KOPT-K1 (cell line): ENCODE data around the gene KRTAP4-16.
"Not testable (repeated sequence)": the region's sequence is repeated elsewhere in the genome, so short reads cannot be mapped to it uniquely, and the experiment has no call there.

Experiments used
- H3K27ac ChIP-seq: fragments of 200-600 bp; sonication (generic); 2 replicates; pipeline ENCODE4 v1.5.1; 2016; ENCODE audit warnings: antibody characterized with exemption, mild to moderate bottlenecking, low read depth, low read length; ENCODE audit not compliant: poor library complexity, severe bottlenecking
- H3K36me3 ChIP-seq: fragments of 200-600 bp; sonication (generic); 2 replicates; pipeline ENCODE4 v1.5.1; 2017; ENCODE audit warnings: antibody characterized with exemption, mild to moderate bottlenecking, low read length, moderate library complexity; ENCODE audit not compliant: insufficient read depth
- H3K9me3 ChIP-seq: fragments of 200-600 bp; sonication (generic); 2 replicates; pipeline ENCODE4 v1.5.1; 2017; ENCODE audit warnings: antibody characterized with exemption, low read length, mild to moderate bottlenecking; ENCODE audit not compliant: insufficient read depth, poor library complexity, severe bottlenecking

The KRTAP4-16 gene

GRCh38 chr17:41101586-41102259, at the start of gene KRTAP4-16:
KRTAP4-16 (minus strand) TSS chr17:41102209; CDS start chr17:41102209, 0 bp downstream.
- Histone ChIP-seq H3K27ac (no peak within 1 kb of the TSS), H3K9me3 (no peaks in the 10 kb centered on the region), H3K36me3 (no peaks in the 10 kb centered on the region)

- Histone ChIP-seq H3K9me3 (no peaks in the 10 kb centered on the region), H3K27ac (no peak overlapping the region), H3K36me3 (no peaks in the 10 kb centered on the region)
Measured at GRCh38 chr17:41151525-41151924, 49.5 kb upstream of the KRTAP4-16 start.

GRCh38 chr17:41150026-41150425, 48.0 kb upstream of the KRTAP4-16 start:
- no peaks in the 10 kb centered on the region for H3K9me3 ChIP-seq
- H3K27ac ChIP-seq, result no peak overlapping the region
- no peaks in the 10 kb centered on the region for H3K36me3 ChIP-seq

GRCh38 chr17:41149652-41149985, 47.6 kb upstream of the KRTAP4-16 start, which contains the start of gene KRTAP4-5:
KRTAP4-5 (minus strand) TSS chr17:41149825; CDS start chr17:41149767, 58 bp downstream.
- no peaks in the 10 kb centered on the region for H3K36me3 ChIP-seq
- H3K9me3 ChIP-seq, result no peaks in the 10 kb centered on the region
- no peak within 1 kb of the TSS for H3K27ac ChIP-seq

- H3K27ac ChIP-seq, H3K36me3 ChIP-seq, H3K9me3 ChIP-seq: not testable (repeated sequence)
Measured at GRCh38 chr17:41148971-41149651, 47.1 kb upstream of the KRTAP4-16 start.

GRCh38 chr17:41147531-41148204, 45.7 kb upstream of the KRTAP4-16 start:
- Histone ChIP-seq H3K9me3 (peaks cover 14% of the 10 kb centered on the region), H3K27ac (no peak overlapping the region), H3K36me3 (no peaks in the 10 kb centered on the region)

- H3K27ac ChIP-seq, result no peak overlapping the region
- H3K9me3 ChIP-seq, result peaks cover 27% of the 10 kb centered on the region
- H3K36me3 ChIP-seq, result no peaks in the 10 kb centered on the region
Measured at GRCh38 chr17:41145261-41145660, 43.3 kb upstream of the KRTAP4-16 start.

GRCh38 chr17:41144846-41145245, 42.8 kb upstream of the KRTAP4-16 start:
- Histone ChIP-seq H3K9me3 (peaks cover 31% of the 10 kb centered on the region), H3K36me3 (no peaks in the 10 kb centered on the region), H3K27ac (no peak overlapping the region)

- no peak overlapping the region for H3K27ac ChIP-seq
- peaks cover 34% of the 10 kb centered on the region for H3K9me3 ChIP-seq
- no peaks in the 10 kb centered on the region for H3K36me3 ChIP-seq
Measured at GRCh38 chr17:41141361-41141760, 39.4 kb upstream of the KRTAP4-16 start.

GRCh38 chr17:41140360-41141131, 38.5 kb upstream of the KRTAP4-16 start, which contains the start of gene KRTAP4-6:
KRTAP4-6 (minus strand) TSS chr17:41140544; CDS start chr17:41140487, 57 bp downstream.
- Histone ChIP-seq H3K36me3 (no peaks in the 10 kb centered on the region), H3K9me3 (peaks cover 34% of the 10 kb centered on the region), H3K27ac (no peak within 1 kb of the TSS)

GRCh38 chr17:41139865-41140264, 37.9 kb upstream of the KRTAP4-16 start:
- not testable (repeated sequence) for H3K36me3 ChIP-seq, H3K27ac ChIP-seq
- H3K9me3 ChIP-seq, result peaks cover 34% of the 10 kb centered on the region

- Histone ChIP-seq H3K27ac (no peak overlapping the region), H3K36me3 (no peaks in the 10 kb centered on the region)
Measured at GRCh38 chr17:41133880-41134735, 32.1 kb upstream of the KRTAP4-16 start.

GRCh38 chr17:41131979-41132378, 30.0 kb upstream of the KRTAP4-16 start:
- Histone ChIP-seq H3K9me3 (no peaks in the 10 kb centered on the region), H3K27ac (no peak overlapping the region), H3K36me3 (no peaks in the 10 kb centered on the region)

More at GRCh38 chr17:41133880-41134735, 32.1 kb upstream of the KRTAP4-16 start:
- no peaks in the 10 kb centered on the region for H3K9me3 ChIP-seq

- Histone ChIP-seq H3K36me3 (no peaks in the 10 kb centered on the region), H3K9me3 (no peaks in the 10 kb centered on the region), H3K27ac (no peak overlapping the region)
Measured at GRCh38 chr17:41127371-41127770, 25.4 kb upstream of the KRTAP4-16 start.
